ENCODE data around the gene SPACA9.

Gene SPACA9

DNA sequence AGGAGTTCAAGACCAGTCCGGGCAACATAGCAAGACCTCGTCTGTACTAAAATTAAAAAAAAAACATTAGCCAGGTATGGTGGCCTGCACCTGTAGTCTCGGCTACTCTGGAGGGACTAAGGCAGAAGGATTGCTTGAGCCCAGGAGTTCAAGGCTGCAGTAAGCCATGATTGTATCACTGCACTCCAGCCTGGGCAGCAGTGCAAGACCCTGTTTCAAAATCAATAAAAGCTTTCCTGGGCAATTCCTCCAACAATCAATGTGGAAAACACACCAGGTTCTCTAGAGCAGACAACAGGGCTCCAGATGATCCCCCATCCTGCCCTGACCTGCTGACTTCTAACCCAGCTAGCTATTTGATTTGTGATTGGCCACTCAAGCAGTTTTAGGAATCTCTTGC is 1.8 kb upstream of the SPACA9 start:
- TF ChIP-seq, protein P1, sequence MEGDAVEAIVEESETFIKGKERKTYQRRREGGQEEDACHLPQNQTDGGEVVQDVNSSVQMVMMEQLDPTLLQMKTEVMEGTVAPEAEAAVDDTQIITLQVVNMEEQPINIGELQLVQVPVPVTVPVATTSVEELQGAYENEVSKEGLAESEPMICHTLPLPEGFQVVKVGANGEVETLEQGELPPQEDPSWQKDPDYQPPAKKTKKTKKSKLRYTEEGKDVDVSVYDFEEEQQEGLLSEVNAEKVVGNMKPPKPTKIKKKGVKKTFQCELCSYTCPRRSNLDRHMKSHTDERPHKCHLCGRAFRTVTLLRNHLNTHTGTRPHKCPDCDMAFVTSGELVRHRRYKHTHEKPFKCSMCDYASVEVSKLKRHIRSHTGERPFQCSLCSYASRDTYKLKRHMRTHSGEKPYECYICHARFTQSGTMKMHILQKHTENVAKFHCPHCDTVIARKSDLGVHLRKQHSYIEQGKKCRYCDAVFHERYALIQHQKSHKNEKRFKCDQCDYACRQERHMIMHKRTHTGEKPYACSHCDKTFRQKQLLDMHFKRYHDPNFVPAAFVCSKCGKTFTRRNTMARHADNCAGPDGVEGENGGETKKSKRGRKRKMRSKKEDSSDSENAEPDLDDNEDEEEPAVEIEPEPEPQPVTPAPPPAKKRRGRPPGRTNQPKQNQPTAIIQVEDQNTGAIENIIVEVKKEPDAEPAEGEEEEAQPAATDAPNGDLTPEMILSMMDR (IDR thresholded peaks at IDR 0.05; ENCODE audit: low read depth, low read length): no peak
- H3K4me3 ChIP-seq (ENCODE audit: low read depth, low read length): no peak overlapping the region

GRCh38 chr9:132877458-132877823 is 1.3 kb upstream of the SPACA9 start:
- TF ChIP-seq, protein P1 (IDR thresholded peaks at IDR 0.05; ENCODE audit: low read depth, low read length): no peak
- H3K4me3 ChIP-seq (ENCODE audit: low read depth, low read length): peak overlapping the region; percentile 93

GRCh38 chr9:132877824-132878694 is 639 bp upstream of the SPACA9 start, which contains the start of gene AK8:
AK8 (minus strand) TSS chr9:132878284; CDS start chr9:132878255, 29 bp downstream.
- H3K4me3 ChIP-seq (ENCODE audit: low read depth, low read length): peak within 1 kb of the TSS; percentile 93
- TF ChIP-seq, protein P1 (IDR thresholded peaks at IDR 0.05; ENCODE audit: low read depth, low read length): no peak

- TF ChIP-seq, protein P1 (IDR thresholded peaks at IDR 0.05; ENCODE audit: low read depth, low read length): no peak
- H3K4me3 ChIP-seq (ENCODE audit: low read depth, low read length): no peak overlapping the region
Measured at GRCh38 chr9:132879457-132880323, 992 bp downstream of the SPACA9 start.

GRCh38 chr9:132880324-132880661 is 1.6 kb downstream of the SPACA9 start:
- TF ChIP-seq, protein P1 (IDR thresholded peaks at IDR 0.05; ENCODE audit: low read depth, low read length): no peak

DNA sequence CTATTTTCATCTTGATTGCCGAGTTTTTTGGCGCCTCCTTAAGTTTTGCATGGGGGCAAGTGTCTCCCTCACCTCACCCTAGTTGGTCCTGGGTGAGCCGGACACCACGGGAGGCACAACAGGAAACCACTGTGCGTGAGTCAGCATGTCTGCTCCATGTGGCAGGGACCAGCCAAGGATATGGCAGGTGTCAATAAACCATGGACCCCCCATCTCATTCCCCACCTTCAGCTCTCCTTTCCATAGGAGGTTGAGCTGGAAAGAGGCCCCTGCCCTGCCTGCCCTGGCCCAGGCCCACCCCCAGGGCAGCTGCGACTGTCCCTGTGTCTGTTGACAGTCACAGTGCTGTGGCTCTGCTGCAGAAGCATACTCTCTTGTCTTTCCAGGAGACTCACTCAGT is 3.1 kb downstream of the SPACA9 start:
- TF ChIP-seq, protein P1 (IDR thresholded peaks at IDR 0.05; ENCODE audit: low read depth, low read length): no peak

More at GRCh38 chr9:132880324-132880661, 1.6 kb downstream of the SPACA9 start:
- H3K4me3 ChIP-seq (ENCODE audit: low read depth, low read length): no peak overlapping the region

More for the DNA sequence above, 3.1 kb downstream of the SPACA9 start:
- H3K4me3 ChIP-seq (ENCODE audit: low read depth, low read length): no peak overlapping the region

Measured in WI38 (cell line).